Ishikawa (cell line): ENCODE data around the gene H2AZ2.

Experiments
- CREB1 ChIP-seq: IDR thresholded peaks from 2 replicates; pipeline ENCODE4 v1.6.1; 2012; ENCODE audit warnings: low read depth
- EGR1 ChIP-seq: IDR thresholded peaks from 2 replicates; pipeline ENCODE4 v1.6.1; 2012
- EP300 ChIP-seq: IDR thresholded peaks from 2 replicates; pipeline ENCODE4 v1.6.1; 2012; ENCODE audit warnings: borderline replicate concordance
- MAX ChIP-seq: IDR thresholded peaks from 2 replicates; pipeline ENCODE4 v1.6.1; 2012
- NFIC ChIP-seq: IDR thresholded peaks from 2 replicates; pipeline ENCODE4 v1.6.1; 2012
- RAD21 ChIP-seq: IDR thresholded peaks from 2 replicates; pipeline ENCODE4 v1.6.1; 2012; ENCODE audit warnings: low read depth
- TCF12 ChIP-seq: IDR thresholded peaks from 2 replicates; pipeline ENCODE4 v1.6.1; 2012; ENCODE audit warnings: low read depth
- ZBTB7A ChIP-seq: IDR thresholded peaks from 2 replicates; pipeline ENCODE4 v1.6.1; 2012; ENCODE audit warnings: low read depth

DNA sequence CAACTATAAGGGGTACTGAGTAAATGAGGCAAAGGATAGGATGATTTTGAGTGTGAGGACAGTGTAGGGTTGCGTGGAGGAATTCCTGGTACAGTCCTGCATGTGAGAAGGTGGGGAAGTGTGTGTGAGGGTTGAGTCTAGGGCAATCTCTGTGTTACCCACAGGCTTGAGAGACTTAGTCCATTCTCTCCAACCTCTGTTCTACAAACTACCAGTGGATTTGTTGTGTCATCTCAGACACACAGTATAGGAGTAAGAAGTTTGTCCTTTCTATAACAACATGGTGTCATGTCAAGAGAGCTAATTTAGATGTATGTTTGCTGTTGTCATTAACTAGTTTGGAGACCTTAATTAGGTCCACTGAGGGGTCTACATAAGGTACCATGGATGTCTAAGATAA lies 24.9 kb upstream of the H2AZ2 start:
- TF ChIP-seq EP300 (no peak), MAX (no peak), EGR1 (no peak), NFIC (no peak), CREB1 (no peak), TCF12 (no peak), RAD21 (no peak), ZBTB7A (no peak)
